IMR-90 (cell line): ENCODE results near the gene SCLY.

Experiments
- BHLHE40 ChIP-seq: fragments of 150-350 bp; IDR thresholded peaks from 2 replicates; pipeline ENCODE4 v1.6.1; 2016; ENCODE audit warnings: mild to moderate bottlenecking, low read depth, low read length
- CHD1 ChIP-seq: IDR thresholded peaks from 2 replicates; pipeline ENCODE4 v1.6.1; 2012; ENCODE audit warnings: low read depth, low read length, improper control_type of control experiment
- RCOR1 ChIP-seq: IDR thresholded peaks from 2 replicates; pipeline ENCODE4 v1.6.1; 2012; ENCODE audit warnings: mild to moderate bottlenecking, low read length, improper control_type of control experiment; ENCODE audit not compliant: insufficient replicate concordance
- TF ChIP-seq, protein P1 (sequence below): conservative IDR thresholded peaks from 2 replicates; pipeline ENCODE4 v1.5.1; 2012; ENCODE audit warnings: mild to moderate bottlenecking, low read depth, low read length, improper control_type of control experiment

DNA sequence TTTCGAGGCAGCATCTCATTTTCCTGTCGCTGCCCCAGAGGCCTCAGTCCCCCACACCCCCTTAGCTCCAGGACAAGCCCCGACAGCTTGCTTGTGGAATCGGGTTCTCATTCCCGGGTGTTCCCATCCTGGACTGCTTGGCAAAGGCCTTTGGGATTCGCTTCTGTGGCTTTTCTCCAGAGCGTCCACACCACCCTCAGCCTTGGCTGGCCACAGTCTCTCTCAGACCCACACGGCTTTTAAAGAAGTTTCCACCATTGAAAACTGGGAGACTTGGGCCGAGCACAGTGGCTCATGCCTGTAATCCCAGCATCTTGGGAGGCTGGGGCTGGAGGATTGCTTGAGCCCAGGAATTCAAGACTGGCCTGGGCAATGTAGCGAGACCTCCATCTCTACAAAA lies 42.1 kb downstream of the SCLY start:
- TF ChIP-seq, protein P1, sequence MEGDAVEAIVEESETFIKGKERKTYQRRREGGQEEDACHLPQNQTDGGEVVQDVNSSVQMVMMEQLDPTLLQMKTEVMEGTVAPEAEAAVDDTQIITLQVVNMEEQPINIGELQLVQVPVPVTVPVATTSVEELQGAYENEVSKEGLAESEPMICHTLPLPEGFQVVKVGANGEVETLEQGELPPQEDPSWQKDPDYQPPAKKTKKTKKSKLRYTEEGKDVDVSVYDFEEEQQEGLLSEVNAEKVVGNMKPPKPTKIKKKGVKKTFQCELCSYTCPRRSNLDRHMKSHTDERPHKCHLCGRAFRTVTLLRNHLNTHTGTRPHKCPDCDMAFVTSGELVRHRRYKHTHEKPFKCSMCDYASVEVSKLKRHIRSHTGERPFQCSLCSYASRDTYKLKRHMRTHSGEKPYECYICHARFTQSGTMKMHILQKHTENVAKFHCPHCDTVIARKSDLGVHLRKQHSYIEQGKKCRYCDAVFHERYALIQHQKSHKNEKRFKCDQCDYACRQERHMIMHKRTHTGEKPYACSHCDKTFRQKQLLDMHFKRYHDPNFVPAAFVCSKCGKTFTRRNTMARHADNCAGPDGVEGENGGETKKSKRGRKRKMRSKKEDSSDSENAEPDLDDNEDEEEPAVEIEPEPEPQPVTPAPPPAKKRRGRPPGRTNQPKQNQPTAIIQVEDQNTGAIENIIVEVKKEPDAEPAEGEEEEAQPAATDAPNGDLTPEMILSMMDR, result no peak
- no peak for TF ChIP-seq RCOR1
- no peak for TF ChIP-seq CHD1
- no peak for TF ChIP-seq BHLHE40
